Measurements from ENCODE around the gene EFNA2. TPM values are rescaled to one million over a fixed set of nuclear protein-coding genes. Genes with fewer than 3 reads are reported as not detected.

The EFNA2 gene
- total and polyA plus RNA-seq, 2 of the 8 experiments (the other 6 are each of a cell fraction or from before 2014, with no cell fraction given), result 4.0 to 7.0 TPM

DNA sequence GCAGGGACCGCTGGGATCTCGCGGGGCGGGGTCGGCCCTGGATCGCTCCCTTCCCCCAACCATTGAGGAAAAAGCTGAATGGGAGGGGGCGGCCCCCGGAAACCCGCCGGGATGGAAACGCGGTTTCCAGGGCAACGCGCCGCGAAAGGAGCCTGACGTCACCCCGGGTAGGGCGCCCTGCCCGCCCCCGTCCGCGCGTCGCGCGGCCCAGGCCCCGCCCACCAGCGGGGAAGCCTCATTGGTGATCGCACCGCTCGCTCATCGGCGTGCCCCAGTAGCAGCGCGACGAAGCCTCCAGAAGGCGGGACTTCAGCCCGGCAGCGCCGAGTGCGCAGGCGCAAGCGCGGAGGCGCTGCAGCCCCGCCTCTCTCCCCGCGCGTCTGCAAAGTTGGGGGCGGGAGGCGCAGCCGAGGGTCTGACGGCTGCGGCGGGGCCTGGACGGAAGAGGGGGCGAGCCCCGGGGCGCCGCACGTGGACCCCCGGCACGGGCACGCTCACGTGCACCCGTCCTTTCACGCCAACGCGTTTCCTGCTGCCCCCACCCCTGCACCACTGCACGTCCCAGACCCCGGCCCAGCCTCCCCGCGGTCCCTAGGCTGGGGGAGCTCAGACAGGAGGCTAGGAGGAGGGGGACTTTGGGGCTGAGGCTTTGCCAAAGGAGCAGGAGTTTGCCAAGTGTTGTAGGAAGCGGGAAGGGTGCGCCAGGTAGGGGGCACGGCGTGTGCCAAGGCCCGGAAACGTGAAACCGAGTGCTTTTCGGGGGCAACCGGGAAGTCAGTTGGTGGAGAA lies 24.7 kb upstream of the EFNA2 start:
- Histone ChIP-seq H3K79me2 (ENCODE audit: control insufficient read depth in 1 of 2, insufficient read depth in 2 of 2, low read length in 2 of 2) (peaks cover 0 to 2% of the 10 kb centered on the region in 2 experiments; a peak in 1 of 4 replicates), H3K9ac (replicated peaks in 1 of 4; ENCODE audit: extremely low read depth in 1 of 4, low read depth in 3 of 4, low read length in 3 of 4) (peak overlapping the region; percentile 31 to 65 (median 50); a peak in 6 of 7 replicates), H3K14ac (ENCODE audit: insufficient read length) (no peak overlapping the region), H2AK5ac (ENCODE audit: low read depth, low read length) (0 out of 2 replicates have a peak overlapping the region, but pooled peaks have one; percentile 53), H3K4me3 (ENCODE audit: extremely low read depth in 1 of 4, insufficient read depth in 2 of 4, low read depth in 3 of 4, low read length in 4 of 4) (peak overlapping the region; percentile 52 to 77 (median 64)), H3K4me2 (ENCODE audit: insufficient read depth in 1 of 2, low read depth in 2 of 2, low read length in 2 of 2) (peak overlapping the region; percentile 83 to 94), H3K27me3 (replicated peaks in 1 of 4; ENCODE audit: control insufficient read depth in 3 of 4, extremely low read depth in 1 of 4, insufficient read depth in 3 of 4, low read length in 3 of 4) (no peaks in the 10 kb centered on the region; a peak in 1 of 7 replicates), H4K8ac (ENCODE audit: extremely low read depth, insufficient read depth, low read length) (peak overlapping the region; percentile 45; the same call in 1 of the 2 replicates), H4K20me1 (replicated peaks in 1 of 2; ENCODE audit: control insufficient read depth in 1 of 2, insufficient read depth in 2 of 2, low read length in 2 of 2) (peaks cover 6 to 15% of the 10 kb centered on the region in 2 experiments), H2AFZ (ENCODE audit: low read length) (no peak overlapping the region), H4K91ac (replicated peaks; ENCODE audit: insufficient read length, low read length) (peak overlapping the region; percentile 88), H2BK5ac (ENCODE audit: low read depth, low read length) (peak overlapping the region; percentile 88; the same call in 1 of the 2 replicates), H4K5ac (ENCODE audit: insufficient read length, low read depth, low read length) (peak overlapping the region; percentile 68), H3K56ac (replicated peaks; ENCODE audit: insufficient read length, low read depth, low read length) (peak overlapping the region; percentile 39), H2BK120ac (replicated peaks; ENCODE audit: low read depth, low read length) (peak overlapping the region; percentile 33), H3K23ac (ENCODE audit: insufficient read length) (no peak overlapping the region), H2BK12ac (ENCODE audit: low read depth, low read length) (peak overlapping the region; percentile 96; the same call in 1 of the 2 replicates), H3K9me3 (ENCODE audit: insufficient read depth in 2 of 2, low read depth in 1 of 2, low read length in 1 of 2) (no peaks in the 10 kb centered on the region), H2BK15ac (ENCODE audit: low read length) (no peak overlapping the region), H2BK20ac (ENCODE audit: low read length) (no peak overlapping the region), H3K23me2 (ENCODE audit: low read depth, low read length) (peaks cover 24% of the 10 kb centered on the region; the same call in 1 of the 2 replicates), H3K36me3 (ENCODE audit: control insufficient read depth in 2 of 4, insufficient read depth in 4 of 4, low read length in 3 of 4) (peaks cover 2 to 25% (median 7%) of the 10 kb centered on the region in 4 experiments), H3K18ac (ENCODE audit: extremely low read depth, low read length) (peak overlapping the region; percentile 93), H3K79me1 (ENCODE audit: low read depth, low read length) (no peaks in the 10 kb centered on the region), H3K4ac (replicated peaks; ENCODE audit: insufficient read length, low read depth, low read length) (no peak overlapping the region), H3K4me1 (replicated peaks in 1 of 4; ENCODE audit: control insufficient read depth in 3 of 4, insufficient read depth in 4 of 4, low read length in 3 of 4) (peaks cover 0 to 55% (median 37%) of the 10 kb centered on the region in 4 experiments; a peak in 6 of 7 replicates), H3K27ac (ENCODE audit: low read depth, low read length) (peak overlapping the region; percentile 72; the same call in 1 of the 2 replicates)
- POLR2A ChIA-PET (ENCODE audit: partially characterized antibody), result interaction anchor here (0.9 to 19.4 kb wide), 9 partner anchors 4 to 234 kb away, joined by 3 to 456 read pairs (median 6); partner anchors contain the start of genes ATP5F1D, CBARP, CIRBP and FAM174C
- CTCF ChIA-PET (ENCODE audit: partially characterized antibody), result interaction anchor here (1.0 to 15.9 kb wide), 5 partner anchors 9 to 222 kb away, joined by 3 to 212 read pairs (median 3); partner anchors contain the start of gene ATP5F1D
- no peak for FAIRE-seq
- peak; percentile 93 to 98 for DNase-seq (ENCODE audit: low read depth in 1 of 2, low spot score in 2 of 2)
- WGBS, 2 experiments (ENCODE audit: extremely low coverage in 1 of 2, insufficient coverage in 1 of 2, insufficient read length in 1 of 2, insufficient replicate concordance in 2 of 2, low coverage in 1 of 2, low lambda C conversion rate in 2 of 2, missing lambda C conversion rate in 1 of 2), result 2% methylated on average over 56 of the region's 83 CpGs; no CpG with 5 or more reads in 1 of the 2 experiments
- TF ChIP-seq JUND (IDR thresholded peaks at IDR 0.05; ENCODE audit: low read length), result 0 out of 2 replicates have a peak, but pooled peaks have one; percentile 56
- no peak for TF ChIP-seq JUN (IDR thresholded peaks at IDR 0.05; ENCODE audit: low read depth, low read length)
- TF ChIP-seq CBX5 (IDR thresholded peaks at IDR 0.05; ENCODE audit: low read depth, low read length), result no peak
- TF ChIP-seq SP2 (IDR thresholded peaks at IDR 0.05; ENCODE audit: low read length), result peak; percentile 80
- TF ChIP-seq, protein P1, sequence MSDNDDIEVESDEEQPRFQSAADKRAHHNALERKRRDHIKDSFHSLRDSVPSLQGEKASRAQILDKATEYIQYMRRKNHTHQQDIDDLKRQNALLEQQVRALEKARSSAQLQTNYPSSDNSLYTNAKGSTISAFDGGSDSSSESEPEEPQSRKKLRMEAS (IDR thresholded peaks at IDR 0.05), result 0 out of 2 replicates have a peak, but pooled peaks have one; percentile 34
- TF ChIP-seq SP1 (IDR thresholded peaks at IDR 0.05; ENCODE audit: low read depth, low read length), result peak; percentile 97
- TF ChIP-seq KDM4A (IDR thresholded peaks at IDR 0.05; ENCODE audit: low read depth, low read length, severe bottlenecking), result no peak
- TF ChIP-seq PHF8 (conservative IDR thresholded peaks at IDR 0.05; ENCODE audit: low read depth, low read length), result no peak
- TF ChIP-seq BRCA1 (IDR thresholded peaks at IDR 0.05; ENCODE audit: low read depth, low read length), result no peak
- peak; percentile 86 for TF ChIP-seq NRF1 (IDR thresholded peaks at IDR 0.05; ENCODE audit: low read depth, low read length)
- peak; percentile 64 for TF ChIP-seq CTBP2 (IDR thresholded peaks at IDR 0.05; ENCODE audit: borderline replicate concordance, insufficient read depth, insufficient read length, low read length)
